Cardiac fibroblast (primary cell): ENCODE results near the gene DNAJC11.
"Not testable (repeated sequence)": the region's sequence is repeated elsewhere in the genome, so short reads cannot be mapped to it uniquely, and the experiment has no call there.

Source experiments
- DNase-seq, 2 donors: peaks; one replicate each; pipeline versions ENCODE4 v3.0.0 to v3.0.0-alpha.2; 2010; ENCODE audit warnings: low read depth in 2 of 2
- H3K4me3 ChIP-seq, 2 donors: replicated peaks in 1 of 2; 1 replicate in 1 of 2; 2 replicates in 1 of 2; pipeline ENCODE4 v1.5.1; 2011; ENCODE audit warnings: low read depth in 2 of 2, low read length in 2 of 2, mild to moderate bottlenecking in 2 of 2, moderate library complexity in 1 of 2
- CTCF ChIP-seq: IDR thresholded peaks from one replicate; pipeline ENCODE4 v1.5.1; 2011; ENCODE audit warnings: low read depth, mild to moderate bottlenecking, low read length, inconsistent platforms

DNAJC11 gene

GRCh38 chr1:6724517-6725141, 23.0 kb upstream of the DNAJC11 start:
- peak; percentile 67 to 87 for DNase-seq
- H3K4me3 ChIP-seq: no peak overlapping the region
- TF ChIP-seq CTCF: no peak

GRCh38 chr1:6723621-6724428, 22.2 kb upstream of the DNAJC11 start:
- no peak overlapping the region for H3K4me3 ChIP-seq
- no peak for TF ChIP-seq CTCF
- no peak for DNase-seq

- TF ChIP-seq CTCF: no peak
- H3K4me3 ChIP-seq: no peak overlapping the region
- DNase-seq: no peak
These were observed 9.6 kb upstream of the DNAJC11 start for GRCh38 chr1:6711174-6711573.

GRCh38 chr1:6704746-6705145, 3.1 kb upstream of the DNAJC11 start:
- no peak for DNase-seq
- H3K4me3 ChIP-seq: no peak overlapping the region
- no peak for TF ChIP-seq CTCF

GRCh38 chr1:6703016-6703415, 1.4 kb upstream of the DNAJC11 start:
- no peak for DNase-seq
- no peak for TF ChIP-seq CTCF

GRCh38 chr1:6700853-6701436, 671 bp downstream of the DNAJC11 start:
- no peak for DNase-seq
- H3K4me3 ChIP-seq: peak overlapping the region; percentile 97 to 99
- TF ChIP-seq CTCF: no peak

More at GRCh38 chr1:6703016-6703415, 1.4 kb upstream of the DNAJC11 start:
- H3K4me3 ChIP-seq: no peak overlapping the region

- DNase-seq, H3K4me3 ChIP-seq: not testable (repeated sequence)
These were observed 1.7 kb downstream of the DNAJC11 start for GRCh38 chr1:6699915-6700314.
